NCI-H226 (cell line): ENCODE measurements around the gene QPRT.
"Not testable (repeated sequence)": the region's sequence is repeated elsewhere in the genome, so short reads cannot be mapped to it uniquely, and the experiment has no call there.

Experiments
- DNase-seq: peaks from one replicate; pipeline ENCODE4 v3.0.0-alpha.2; 2015

The QPRT gene

GRCh38 chr16:29721167-29721879 lies 42.3 kb downstream of the QPRT start:
- DNase-seq = not testable (repeated sequence)

- DNase-seq = no peak
Observed at GRCh38 chr16:29726845-29727377, 47.9 kb downstream of the QPRT start.

GRCh38 chr16:29727452-29727851 lies 48.5 kb downstream of the QPRT start:
- no peak for DNase-seq

- DNase-seq = no peak
Observed at GRCh38 chr16:29729116-29729521, 50.1 kb downstream of the QPRT start.

GRCh38 chr16:29730649-29731048 lies 51.7 kb downstream of the QPRT start:
- no peak for DNase-seq

- not testable (repeated sequence) for DNase-seq
Observed at GRCh38 chr16:29731768-29732601, 53.0 kb downstream of the QPRT start.

- DNase-seq = no peak
Observed at GRCh38 chr16:29734786-29735185, 55.8 kb downstream of the QPRT start.

- no peak for DNase-seq
Observed at GRCh38 chr16:29736112-29736511, 57.1 kb downstream of the QPRT start.

GRCh38 chr16:29736764-29737163 lies 57.8 kb downstream of the QPRT start:
- no peak for DNase-seq

- DNase-seq = no peak
Observed at GRCh38 chr16:29737713-29738112, 58.7 kb downstream of the QPRT start.

- no peak for DNase-seq
Observed at GRCh38 chr16:29738514-29738913, 59.5 kb downstream of the QPRT start.

GRCh38 chr16:29739927-29740629 lies 61.1 kb downstream of the QPRT start:
- DNase-seq = not testable (repeated sequence)

GRCh38 chr16:29740630-29741015 lies 61.6 kb downstream of the QPRT start:
- not testable (repeated sequence) for DNase-seq

- DNase-seq = no peak
Observed at GRCh38 chr16:29742683-29743275, 63.8 kb downstream of the QPRT start.

- no peak for DNase-seq
Observed at GRCh38 chr16:29743475-29743826, 64.5 kb downstream of the QPRT start.

GRCh38 chr16:29743827-29744531 lies 65.0 kb downstream of the QPRT start:
- DNase-seq = no peak

GRCh38 chr16:29744541-29745101 lies 65.6 kb downstream of the QPRT start:
- DNase-seq = no peak

- DNase-seq = no peak
Observed at GRCh38 chr16:29745121-29745852, 66.3 kb downstream of the QPRT start.

- no peak for DNase-seq
Observed at GRCh38 chr16:29745853-29746345, 66.9 kb downstream of the QPRT start, which contains the start of gene C16orf54. C16orf54 (minus strand) TSS chr16:29745990; CDS start chr16:29744951, 1,039 bp downstream.

GRCh38 chr16:29746518-29746917 lies 67.5 kb downstream of the QPRT start:
- not testable (repeated sequence) for DNase-seq
